ENCODE results near the gene PTGER1.

- TF ChIP-seq POLR2A (IDR thresholded peaks at IDR 0.05; ENCODE audit: low read length) (no peak), GATA1 (IDR thresholded peaks at IDR 0.05; ENCODE audit: low read depth, low read length) (no peak)
Observed at GRCh38 chr19:14450168-14450874, 24.8 kb downstream of the PTGER1 start.
